Psoas muscle (tissue), 8 donors: ENCODE measurements around the gene NAXD. TPM values are rescaled to one million over a fixed set of nuclear protein-coding genes. Genes with fewer than 3 reads are reported as not detected.
"Not testable (repeated sequence)": the region's sequence is repeated elsewhere in the genome, so short reads cannot be mapped to it uniquely, and the experiment has no call there.

Experiments
- ATAC-seq, 4 donors: fragments of 200-7000 bp; cut with Tn5 transposase; one replicate each; pipeline ENCODE4 v1.9.1; 2020; ENCODE audit warnings: moderate library complexity in 3 of 4, mild to moderate bottlenecking in 2 of 4
- DNase-seq, 2 donors: peaks; one replicate each; pipeline ENCODE4 v3.0.0-alpha.2; 2020
- H3K27ac ChIP-seq: fragments of 200-600 bp; one replicate; pipeline ENCODE4 v1.8.0; 2022
- H3K27me3 ChIP-seq, 3 donors: fragments of 200-600 bp in 1 of 3; one replicate each; pipeline versions ENCODE4 v1.6.1 to v1.8.0; 2013 to 2022; ENCODE audit warnings: low read length in 2 of 3, mild to moderate bottlenecking in 2 of 3, moderate library complexity in 1 of 3; ENCODE audit not compliant: insufficient read depth in 3 of 3
- H3K36me3 ChIP-seq, 2 donors: fragments of 200-600 bp in 1 of 2; one replicate each; pipeline versions ENCODE4 v1.6.1 to v1.8.0; 2013 to 2022; ENCODE audit warnings: low read depth in 1 of 2, mild to moderate bottlenecking in 1 of 2, moderate library complexity in 1 of 2; ENCODE audit not compliant: insufficient read depth in 1 of 2
- H3K4me1 ChIP-seq: fragments of 200-600 bp; one replicate; pipeline ENCODE4 v1.8.0; 2022
- H3K4me3 ChIP-seq: fragments of 200-600 bp; one replicate; pipeline ENCODE4 v1.8.0; 2022; ENCODE audit warnings: mild to moderate bottlenecking
- H3K9me3 ChIP-seq: fragments of 200-600 bp; one replicate; pipeline ENCODE4 v1.8.0; 2022
- WGBS, 3 donors: extraction: QIAGEN DNeasy Blood & Tissue Kit; methylation state at CpG; one replicate each; pipeline versions ENCODE4 v1.1.6 to v1.1.7; 2013; 5-methylcytosine and 5-hydroxymethylcytosine counted together
- intact Hi-C, 2 donors: fragments of 100-400 bp; cut with DNase I; formaldehyde crosslinking; loops; one replicate each; pipeline versions ENCODE4 v1.11.0 to v1.14.2; 2022
- polyA plus RNA-seq, 3 donors: library from polyadenylated mRNA; stranded (reverse); fragments of 200-250 nt; gene quantifications; one replicate each; pipeline ENCODE4 v1.2.3, GENCODE V29; 2013
- total RNA-seq, 4 donors: library from RNA; stranded (reverse); fragmentation: NEBNext Ultra II Directional in 2 of 4; extraction: Animal tissue kit (Norgen Biotek cat#: 25700) in 2 of 4; gene quantifications; one replicate each; pipeline versions ENCODE4 v1.2.1 to v1.2.4, GENCODE V29; 2021 to 2023
- TF ChIP-seq, protein P1 (sequence below): fragments of 200-600 bp; IDR thresholded peaks from one replicate; pipeline ENCODE4 v1.8.0; 2022; ENCODE audit warnings: antibody characterized with exemption
- donor health status: healthy with polysubstance abuse.
- donor health status: DM: no; HTN: no; CAD: no; lungs with moderate emphysema.
- donor health status: Bipolar disorder and iron deficiency.
- donor health status: healthy.
- donor health status: DM: yes; HTN: yes; CAD: no.
- donor health status: DM: no; HTN: no; CAD: no.
- donor health status: DM: no; HTN: no; CAD: no.
- donor health status: DM: yes; HTN: yes; CAD: no.

The NAXD gene
- total and polyA plus RNA-seq, 7 donors: 26.0 to 59.2 (median 29.6) TPM

DNA sequence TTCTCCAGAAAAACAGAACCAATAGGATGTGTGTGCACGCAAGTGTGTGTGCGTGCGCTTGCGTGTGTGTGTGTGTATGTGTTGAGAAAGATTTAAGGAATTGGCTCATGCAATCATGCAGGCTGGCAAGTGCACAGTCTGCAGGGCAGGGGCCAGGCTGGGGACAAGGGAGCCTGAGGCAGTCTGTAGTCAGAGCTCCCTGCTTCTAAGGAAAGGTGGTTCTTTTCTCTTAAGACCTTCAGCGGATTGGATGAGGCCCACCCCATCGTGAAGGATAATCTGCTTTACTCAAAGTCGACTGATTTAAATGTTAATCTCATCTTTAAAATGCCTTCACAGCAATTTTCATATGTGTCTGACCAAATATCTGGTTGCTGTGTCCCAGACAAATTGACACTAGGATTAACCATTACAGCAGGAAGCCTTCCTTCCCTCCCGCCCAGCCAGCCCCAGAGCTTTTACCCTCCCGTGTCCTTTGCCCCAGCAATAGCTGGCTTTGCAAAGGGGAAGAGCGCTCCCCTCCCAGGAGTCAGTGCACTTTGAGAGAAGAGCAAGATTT is 15.0 kb upstream of the NAXD start:
- Histone ChIP-seq H3K27me3 (no peaks in the 10 kb centered on the region), H3K27ac (no peak overlapping the region), H3K9me3 (no peaks in the 10 kb centered on the region), H3K36me3 (no peaks in the 10 kb centered on the region), H3K4me3 (no peak overlapping the region), H3K4me1 (no peaks in the 10 kb centered on the region)
- WGBS, 3 donors: 80 to 86% (median 85%) methylated on average over 10 of the region's 10 CpGs
- ATAC-seq: no peak
- DNase-seq: no peak
- intact Hi-C loops: no loop called here
- TF ChIP-seq, protein P1, sequence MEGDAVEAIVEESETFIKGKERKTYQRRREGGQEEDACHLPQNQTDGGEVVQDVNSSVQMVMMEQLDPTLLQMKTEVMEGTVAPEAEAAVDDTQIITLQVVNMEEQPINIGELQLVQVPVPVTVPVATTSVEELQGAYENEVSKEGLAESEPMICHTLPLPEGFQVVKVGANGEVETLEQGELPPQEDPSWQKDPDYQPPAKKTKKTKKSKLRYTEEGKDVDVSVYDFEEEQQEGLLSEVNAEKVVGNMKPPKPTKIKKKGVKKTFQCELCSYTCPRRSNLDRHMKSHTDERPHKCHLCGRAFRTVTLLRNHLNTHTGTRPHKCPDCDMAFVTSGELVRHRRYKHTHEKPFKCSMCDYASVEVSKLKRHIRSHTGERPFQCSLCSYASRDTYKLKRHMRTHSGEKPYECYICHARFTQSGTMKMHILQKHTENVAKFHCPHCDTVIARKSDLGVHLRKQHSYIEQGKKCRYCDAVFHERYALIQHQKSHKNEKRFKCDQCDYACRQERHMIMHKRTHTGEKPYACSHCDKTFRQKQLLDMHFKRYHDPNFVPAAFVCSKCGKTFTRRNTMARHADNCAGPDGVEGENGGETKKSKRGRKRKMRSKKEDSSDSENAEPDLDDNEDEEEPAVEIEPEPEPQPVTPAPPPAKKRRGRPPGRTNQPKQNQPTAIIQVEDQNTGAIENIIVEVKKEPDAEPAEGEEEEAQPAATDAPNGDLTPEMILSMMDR: no peak

- no peaks in the 10 kb centered on the region for H3K27me3 ChIP-seq
- H3K9me3 ChIP-seq: no peaks in the 10 kb centered on the region
- intact Hi-C loops: no loop called here
- TF ChIP-seq, protein P1: no peak
- 82 to 91% (median 84%) methylated on average over 4 of the region's 4 CpGs for WGBS, 3 donors
- H3K36me3 ChIP-seq: no peaks in the 10 kb centered on the region
- H3K4me3 ChIP-seq: no peak overlapping the region
- H3K27ac ChIP-seq: no peak overlapping the region
- H3K4me1 ChIP-seq: no peaks in the 10 kb centered on the region
- ATAC-seq (no peak), DNase-seq (no peak)
Observed at GRCh38 chr13:110600980-110601379, 14.4 kb upstream of the NAXD start.

DNA sequence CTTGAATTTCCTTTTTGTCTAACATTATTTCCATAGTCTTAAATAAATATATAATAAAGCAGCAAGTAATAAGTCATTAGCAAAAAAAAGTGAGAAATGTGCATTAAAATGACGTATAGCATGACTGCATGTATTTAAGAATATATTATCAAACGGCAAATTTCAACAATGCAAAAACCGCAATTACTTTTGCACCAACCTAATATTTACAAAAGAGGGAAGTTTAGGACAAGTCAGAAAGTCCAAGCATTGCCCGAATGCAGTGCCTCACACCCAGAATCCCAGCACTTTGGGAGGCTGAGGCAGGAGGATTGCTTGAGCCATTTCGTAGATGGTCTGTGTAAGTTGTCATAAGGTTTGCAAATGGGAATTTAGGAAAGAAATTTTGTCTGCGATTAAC is 10.2 kb upstream of the NAXD start:
- H3K27ac ChIP-seq: no peak overlapping the region
- H3K4me3 ChIP-seq: no peak overlapping the region
- no peaks in the 10 kb centered on the region for H3K9me3 ChIP-seq
- H3K36me3 ChIP-seq: no peaks in the 10 kb centered on the region
- intact Hi-C loops: no loop called here
- whole genome bisulfite sequencing, 3 donors: 93 to 94% (median 94%) methylated on average over 6 of the region's 6 CpGs
- no peaks in the 10 kb centered on the region for H3K27me3 ChIP-seq
- DNase-seq (no peak), ATAC-seq (no peak)
- no peaks in the 10 kb centered on the region for H3K4me1 ChIP-seq
- TF ChIP-seq, protein P1: no peak

- H3K9me3 ChIP-seq, intact Hi-C loops, H3K4me3 ChIP-seq, H3K4me1 ChIP-seq, H3K36me3 ChIP-seq, H3K27me3 ChIP-seq, H3K27ac ChIP-seq, DNase-seq, ATAC-seq: not testable (repeated sequence)
- 88 to 92% methylated on average over 15 to 30 of the region's 33 CpGs; no CpG with 5 or more reads in 1 of the 3 donors for WGBS, 3 donors
Observed at GRCh38 chr13:110606281-110606680, 9.1 kb upstream of the NAXD start.

- peaks cover 0 to 13% (median 0%) of the 10 kb centered on the region in 3 donors for H3K27me3 ChIP-seq
Observed at GRCh38 chr13:110607675-110608224, 7.6 kb upstream of the NAXD start.

More at GRCh38 chr13:110607675-110608224, 7.6 kb upstream of the NAXD start:
- WGBS, 3 donors: 81 to 82% (median 81%) methylated on average over 3 of the region's 3 CpGs
- no peaks in the 10 kb centered on the region for H3K9me3 ChIP-seq
- H3K36me3 ChIP-seq: no peaks in the 10 kb centered on the region
- intact Hi-C loops: no loop called here
- DNase-seq: no peak
- TF ChIP-seq, protein P1: no peak
- no peak overlapping the region for H3K4me3 ChIP-seq
- no peak overlapping the region for H3K27ac ChIP-seq
- H3K4me1 ChIP-seq: no peaks in the 10 kb centered on the region
- no peak for ATAC-seq
